Measurements from ENCODE around the gene LCE1E. TPM values are rescaled to one million over a fixed set of nuclear protein-coding genes. Genes with fewer than 3 reads are reported as not detected.

The LCE1E gene
- total RNA-seq, 4 donors from 2014 or later = not detected

DNA sequence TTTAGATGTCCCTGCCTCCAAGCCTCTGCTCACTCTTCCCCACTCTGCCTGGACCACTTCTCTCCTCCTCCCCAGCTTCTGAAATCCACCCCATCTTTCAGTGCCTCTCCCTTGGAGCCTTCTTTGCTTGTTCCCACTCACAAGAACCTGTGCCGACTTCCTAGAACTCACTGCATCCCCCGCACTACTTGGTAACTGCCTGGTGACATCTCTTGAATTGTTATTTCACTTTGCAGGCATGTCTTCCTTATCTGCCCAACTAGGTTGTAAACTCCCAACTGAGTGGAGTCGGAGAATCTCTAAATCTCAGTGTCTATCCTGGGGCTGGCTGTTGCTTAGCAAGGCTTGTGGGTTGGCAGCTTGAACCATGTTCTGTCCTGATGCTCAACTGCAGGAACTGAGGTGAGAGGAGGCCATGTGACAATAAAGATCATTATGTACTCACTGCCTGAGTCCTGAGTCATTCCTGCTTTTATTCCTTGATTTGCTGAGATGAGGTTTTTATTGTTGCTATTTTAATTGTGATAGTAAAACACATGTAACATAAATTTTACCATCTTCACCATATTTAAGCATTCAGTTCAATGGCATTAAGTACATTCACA lies 24.3 kb upstream of the LCE1E start:
- Histone ChIP-seq H3K27ac (no peak overlapping the region), H3K36me3 (no peaks in the 10 kb centered on the region), H3K4me3 (no peak overlapping the region), H3K27me3 (no peaks in the 10 kb centered on the region), H3K4me1 (no peaks in the 10 kb centered on the region), H3K9me3 (no peaks in the 10 kb centered on the region)
- DNase-seq (ENCODE audit: low spot score in 2 of 2) = no peak
- TF ChIP-seq POLR2A (IDR thresholded peaks at IDR 0.05) = no peak
- TF ChIP-seq EP300 (IDR thresholded peaks at IDR 0.05) = no peak
- TF ChIP-seq, protein P1, sequence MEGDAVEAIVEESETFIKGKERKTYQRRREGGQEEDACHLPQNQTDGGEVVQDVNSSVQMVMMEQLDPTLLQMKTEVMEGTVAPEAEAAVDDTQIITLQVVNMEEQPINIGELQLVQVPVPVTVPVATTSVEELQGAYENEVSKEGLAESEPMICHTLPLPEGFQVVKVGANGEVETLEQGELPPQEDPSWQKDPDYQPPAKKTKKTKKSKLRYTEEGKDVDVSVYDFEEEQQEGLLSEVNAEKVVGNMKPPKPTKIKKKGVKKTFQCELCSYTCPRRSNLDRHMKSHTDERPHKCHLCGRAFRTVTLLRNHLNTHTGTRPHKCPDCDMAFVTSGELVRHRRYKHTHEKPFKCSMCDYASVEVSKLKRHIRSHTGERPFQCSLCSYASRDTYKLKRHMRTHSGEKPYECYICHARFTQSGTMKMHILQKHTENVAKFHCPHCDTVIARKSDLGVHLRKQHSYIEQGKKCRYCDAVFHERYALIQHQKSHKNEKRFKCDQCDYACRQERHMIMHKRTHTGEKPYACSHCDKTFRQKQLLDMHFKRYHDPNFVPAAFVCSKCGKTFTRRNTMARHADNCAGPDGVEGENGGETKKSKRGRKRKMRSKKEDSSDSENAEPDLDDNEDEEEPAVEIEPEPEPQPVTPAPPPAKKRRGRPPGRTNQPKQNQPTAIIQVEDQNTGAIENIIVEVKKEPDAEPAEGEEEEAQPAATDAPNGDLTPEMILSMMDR (IDR thresholded peaks at IDR 0.05) = no peak
- 83 to 85% methylated on average over 3 of the region's 3 CpGs for WGBS, 2 donors

DNA sequence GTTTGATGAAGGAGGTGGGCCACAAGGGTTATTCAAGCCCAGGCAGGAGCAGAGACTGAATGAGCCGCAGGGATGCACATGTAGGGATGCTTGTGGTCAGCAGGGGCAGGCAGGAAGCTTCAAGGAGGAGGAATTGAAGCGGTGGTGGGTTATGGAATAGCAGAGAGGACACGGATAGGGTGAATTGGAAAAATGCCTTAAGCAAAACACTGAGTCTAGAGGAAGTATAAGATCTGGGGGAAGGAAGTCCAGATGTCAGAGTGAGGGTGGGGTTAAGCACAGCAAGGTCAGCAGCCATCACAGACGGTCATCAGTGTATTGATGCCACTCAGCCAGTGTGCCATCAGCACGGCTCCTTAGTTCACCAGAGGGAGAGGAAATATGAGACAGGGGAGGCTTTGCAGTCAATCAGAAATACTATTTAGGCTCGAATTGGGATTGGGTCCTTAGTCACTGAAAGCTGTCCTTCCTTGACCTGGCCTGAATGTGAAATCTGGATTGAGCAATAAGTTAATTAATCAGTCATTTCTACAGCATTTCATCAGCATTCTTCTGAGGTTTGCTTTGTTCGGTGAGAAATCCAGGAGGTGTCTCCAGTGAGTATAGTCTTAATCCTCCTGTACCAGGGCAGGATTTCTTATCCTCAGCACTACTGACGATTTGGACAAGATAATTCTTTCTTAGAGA lies 17.1 kb upstream of the LCE1E start:
- H3K9me3 ChIP-seq = peaks cover 0 to 3% (median 0%) of the 10 kb centered on the region in 4 donors
- WGBS, 2 donors = 56 to 63% methylated on average over 8 of the region's 8 CpGs
- H3K27ac ChIP-seq = no peak overlapping the region
- H3K27me3 ChIP-seq = no peaks in the 10 kb centered on the region
- TF ChIP-seq, protein P1 (IDR thresholded peaks at IDR 0.05) = no peak
- TF ChIP-seq POLR2A (IDR thresholded peaks at IDR 0.05) = no peak
- TF ChIP-seq EP300 (IDR thresholded peaks at IDR 0.05) = no peak
- no peaks in the 10 kb centered on the region for H3K4me1 ChIP-seq
- no peaks in the 10 kb centered on the region for H3K36me3 ChIP-seq
- DNase-seq (ENCODE audit: low spot score in 2 of 2) = no peak
- no peak overlapping the region for H3K4me3 ChIP-seq

DNA sequence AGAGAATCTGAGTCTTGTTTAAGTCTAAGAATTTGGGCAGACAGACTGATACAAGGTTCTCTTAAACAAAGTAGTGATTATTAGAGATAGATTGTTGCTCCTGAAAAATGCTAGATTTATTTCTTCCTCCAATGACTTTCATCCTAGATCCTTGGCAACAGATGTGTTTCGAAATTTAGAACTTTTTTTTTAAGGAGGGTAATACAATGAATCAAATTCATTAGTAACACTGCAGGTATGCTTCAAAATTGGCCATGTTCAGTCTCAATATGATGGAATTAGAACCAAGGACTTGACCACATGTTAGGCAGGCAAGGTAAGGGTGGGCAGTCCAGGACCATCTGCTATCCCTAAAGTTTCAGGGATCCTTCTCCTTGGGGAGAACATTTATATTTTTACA lies 15.6 kb upstream of the LCE1E start:
- H3K36me3 ChIP-seq = no peaks in the 10 kb centered on the region
- peaks cover 0 to 5% (median 0%) of the 10 kb centered on the region in 4 donors for H3K9me3 ChIP-seq
- DNase-seq (ENCODE audit: low spot score in 2 of 2) = no peak
- no peak overlapping the region for H3K4me3 ChIP-seq
- no peaks in the 10 kb centered on the region for H3K4me1 ChIP-seq
- no peak overlapping the region for H3K27ac ChIP-seq
- 68 to 79% methylated on average over 1 of the region's 1 CpG for WGBS, 2 donors
- H3K27me3 ChIP-seq = no peaks in the 10 kb centered on the region
- no peak for TF ChIP-seq POLR2A (IDR thresholded peaks at IDR 0.05)
- TF ChIP-seq EP300 (IDR thresholded peaks at IDR 0.05) = no peak
- TF ChIP-seq, protein P1 (IDR thresholded peaks at IDR 0.05) = no peak

DNA sequence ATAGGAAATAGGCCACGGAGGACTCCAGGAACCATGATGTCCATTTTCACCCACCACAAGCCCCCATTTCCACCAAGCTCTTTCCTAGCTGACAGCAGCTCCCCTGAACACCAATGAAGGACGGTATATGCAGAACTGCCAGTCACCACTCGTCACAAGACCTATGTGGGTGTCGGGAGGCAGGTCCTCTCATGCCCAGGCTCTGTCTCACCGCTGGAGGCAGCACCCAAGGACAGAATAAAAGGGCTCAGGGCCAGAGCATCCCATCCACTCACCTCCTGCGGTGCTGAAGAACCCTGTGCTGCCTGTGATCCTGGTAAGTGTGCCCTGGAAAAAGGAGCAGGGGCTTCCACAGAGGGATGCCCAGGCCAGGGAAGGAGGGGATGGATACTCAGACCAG lies 11.2 kb upstream of the LCE1E start, which contains the start of gene LCE1F:
Gene LCE1F, plus strand, starts transcription at position 266 of the 400 bp plus-strand sequence. CDS start 1,232 bp downstream, outside the sequence.
- H3K4me3 ChIP-seq = no peak within 1 kb of the TSS
- H3K27ac ChIP-seq = no peak within 1 kb of the TSS
- DNase-seq (ENCODE audit: low spot score in 2 of 2) = no peak
- H3K36me3 ChIP-seq = no peaks in the 10 kb centered on the region
- H3K9me3 ChIP-seq = peaks cover 0 to 17% (median 0%) of the 10 kb centered on the region in 4 donors
- no peaks in the 10 kb centered on the region for H3K27me3 ChIP-seq
- WGBS, 2 donors = 70 to 79% methylated on average over 6 of the region's 6 CpGs
- H3K4me1 ChIP-seq = no peaks in the 10 kb centered on the region
- TF ChIP-seq EP300 (IDR thresholded peaks at IDR 0.05) (no peak), POLR2A (IDR thresholded peaks at IDR 0.05) (no peak)
- TF ChIP-seq, protein P1 (IDR thresholded peaks at IDR 0.05) = no peak

DNA sequence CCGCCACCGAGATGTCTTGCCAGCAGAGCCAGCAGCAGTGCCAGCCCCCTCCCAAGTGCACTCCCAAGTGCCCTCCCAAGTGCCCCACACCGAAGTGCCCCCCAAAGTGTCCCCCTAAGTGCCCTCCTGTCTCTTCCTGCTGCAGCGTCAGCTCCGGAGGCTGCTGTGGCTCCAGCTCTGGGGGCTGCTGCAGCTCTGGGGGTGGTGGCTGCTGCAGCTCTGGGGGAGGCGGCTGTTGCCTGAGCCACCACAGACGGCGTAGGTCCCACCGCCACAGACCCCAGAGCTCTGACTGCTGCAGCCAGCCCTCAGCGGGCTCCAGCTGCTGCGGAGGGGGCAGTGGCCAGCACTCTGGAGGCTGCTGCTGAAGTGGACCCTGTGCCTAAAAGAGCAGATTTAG lies 9.7 kb upstream of the LCE1E start:
- TF ChIP-seq POLR2A (IDR thresholded peaks at IDR 0.05) (no peak), EP300 (IDR thresholded peaks at IDR 0.05) (no peak)
- TF ChIP-seq, protein P1 (IDR thresholded peaks at IDR 0.05) = no peak
- Histone ChIP-seq H3K36me3 (no peaks in the 10 kb centered on the region), H3K9me3 (peaks cover 0 to 17% (median 0%) of the 10 kb centered on the region in 4 donors), H3K27me3 (no peaks in the 10 kb centered on the region), H3K4me3 (no peak overlapping the region), H3K4me1 (no peaks in the 10 kb centered on the region), H3K27ac (no peak overlapping the region)
- DNase-seq (ENCODE audit: low spot score in 2 of 2) = no peak
- WGBS, 2 donors = 65 to 73% methylated on average over 9 to 10 of the region's 11 CpGs

All from tibial nerve (tissue), 4 donors.